IMR-90 (cell line): ENCODE data around the gene FAM83E. TPM values are rescaled to one million over a fixed set of nuclear protein-coding genes. Genes with fewer than 3 reads are reported as not detected.

ENCODE experiments used
- ATAC-seq: fragments of 200-7000 bp; cut with Tn5 transposase; 2 replicates; pipeline ENCODE4 v1.9.1; 2020; ENCODE audit warnings: low read depth, mild to moderate bottlenecking, moderate library complexity
- BruUV-seq: library from RNA; stranded (reverse); fragments of 400-500 nt; replicated peaks from 2 replicates; lab custom pipeline; 2021; lab: Mats Ljungman, UMichigan
- CTCF ChIA-PET: fragments of 300-600 bp; formaldehyde crosslinking; extraction: SDS; loops from one replicate; lab custom pipeline; 2021; ENCODE audit warnings: antibody characterized with exemption; lab: Yijun Ruan, JAX
- POLR2A ChIA-PET: fragments of 300-600 bp; sonication (Branson Sonifier 250); formaldehyde crosslinking; loops from one replicate; lab custom pipeline; 2022; ENCODE audit warnings: antibody characterized with exemption; ENCODE audit not compliant: unreplicated experiment; lab: Charles Lee
- DNase-seq: peaks from one replicate; pipeline ENCODE4 v3.0.0; 2013
- H2AFZ ChIP-seq: replicated peaks from 2 replicates; pipeline ENCODE3; 2013; ENCODE audit warnings: low read length, mild to moderate bottlenecking; ENCODE audit not compliant: poor library complexity
- H2AK5ac ChIP-seq: 2 replicates; pipeline ENCODE4 v1.6.1; 2013; ENCODE audit warnings: low read depth, low read length, inconsistent platforms
- H2AK9ac ChIP-seq: replicated peaks from 2 replicates; pipeline ENCODE3; 2013; ENCODE audit warnings: mild to moderate bottlenecking, low read depth, low read length, moderate library complexity; ENCODE audit not compliant: poor library complexity
- H2BK120ac ChIP-seq: 2 replicates; pipeline ENCODE4 v1.6.1; 2013; ENCODE audit warnings: low read depth, low read length, inconsistent platforms
- H2BK15ac ChIP-seq: 3 replicates; pipeline ENCODE4 v1.6.1; 2013; ENCODE audit warnings: low read depth, low read length, inconsistent platforms
- H2BK20ac ChIP-seq: 2 replicates; pipeline ENCODE4 v1.6.1; 2013; ENCODE audit warnings: low read depth, mild to moderate bottlenecking, inconsistent platforms, low read length, moderate library complexity
- H2BK5ac ChIP-seq: 2 replicates; pipeline ENCODE4 v1.6.1; 2013; ENCODE audit warnings: mild to moderate bottlenecking, low read depth, low read length, inconsistent platforms; ENCODE audit not compliant: poor library complexity, severe bottlenecking
- H3K14ac ChIP-seq: replicated peaks from 2 replicates; pipeline ENCODE4 v1.6.1; 2013; ENCODE audit warnings: low read depth, low read length, inconsistent platforms
- H3K18ac ChIP-seq: 2 replicates; pipeline ENCODE4 v1.6.1; 2013; ENCODE audit warnings: low read depth, low read length, control low read depth
- H3K23ac ChIP-seq: 2 replicates; pipeline ENCODE4 v1.6.1; 2013; ENCODE audit warnings: low read depth, low read length, inconsistent platforms
- H3K27ac ChIP-seq: 2 replicates; pipeline ENCODE4 v1.5.1; 2013; ENCODE audit warnings: mild to moderate bottlenecking, control low read depth, low read length; ENCODE audit not compliant: insufficient read depth
- H3K27me3 ChIP-seq: 2 replicates; pipeline ENCODE4 v1.6.1; 2013; ENCODE audit warnings: low read length; ENCODE audit not compliant: control insufficient read depth, insufficient read depth
- H3K36me3 ChIP-seq: 2 replicates; pipeline ENCODE4 v1.6.1; 2013; ENCODE audit warnings: low read length, mixed read lengths; ENCODE audit not compliant: control insufficient read depth, insufficient read depth
- H3K4ac ChIP-seq: 2 replicates; pipeline ENCODE4 v1.6.1; 2013; ENCODE audit warnings: low read depth, low read length, inconsistent platforms
- H3K4me1 ChIP-seq: 2 replicates; pipeline ENCODE4 v1.6.1; 2013; ENCODE audit warnings: low read length, mixed read lengths; ENCODE audit not compliant: control insufficient read depth, insufficient read depth
- H3K4me2 ChIP-seq: 2 replicates; pipeline ENCODE4 v1.6.1; 2013; ENCODE audit warnings: low read depth, mild to moderate bottlenecking, control low read depth, low read length, moderate library complexity
- H3K4me3 ChIP-seq: 2 replicates; pipeline ENCODE4 v1.5.1; 2013; ENCODE audit warnings: low read depth, mild to moderate bottlenecking, control low read depth, low read length, moderate library complexity; ENCODE audit not compliant: insufficient read depth
- H3K56ac ChIP-seq: 2 replicates; pipeline ENCODE4 v1.6.1; 2013; ENCODE audit warnings: low read length, inconsistent platforms; ENCODE audit not compliant: insufficient read depth; ENCODE audit errors: extremely low read depth
- H3K79me1 ChIP-seq, 2 experiments: 2 replicates each; pipeline ENCODE4 v1.6.1; 2013; ENCODE audit warnings: low read length in 2 of 2, inconsistent platforms in 1 of 2, low read depth in 1 of 2
- H3K9ac ChIP-seq: 2 replicates; pipeline ENCODE4 v1.6.1; 2013; ENCODE audit warnings: low read depth, low read length, control low read depth
- H3K9me1 ChIP-seq: 2 replicates; pipeline ENCODE4 v1.6.1; 2013; ENCODE audit warnings: low read length, inconsistent platforms; ENCODE audit not compliant: insufficient read depth
- H3K9me3 ChIP-seq: 2 replicates; pipeline ENCODE4 v1.6.1; 2013; ENCODE audit warnings: low read length; ENCODE audit not compliant: control insufficient read depth, insufficient read depth
- H4K20me1 ChIP-seq: 2 replicates; pipeline ENCODE4 v1.6.1; 2013; ENCODE audit warnings: low read length, inconsistent platforms; ENCODE audit not compliant: insufficient read depth
- H4K5ac ChIP-seq: 2 replicates; pipeline ENCODE4 v1.6.1; 2013; ENCODE audit warnings: mild to moderate bottlenecking, low read depth, low read length, control low read depth
- H4K8ac ChIP-seq, 2 experiments: 2 replicates each; pipeline ENCODE4 v1.6.1; 2013; ENCODE audit warnings: low read depth in 2 of 2, low read length in 2 of 2, control low read depth in 1 of 2, inconsistent platforms in 1 of 2
- H4K91ac ChIP-seq: 2 replicates; pipeline ENCODE4 v1.6.1; 2013; ENCODE audit warnings: low read depth, low read length, inconsistent platforms; ENCODE audit not compliant: insufficient read depth
- CEBPB ChIP-seq: IDR thresholded peaks from 2 replicates; pipeline ENCODE4 v1.6.1; 2012; ENCODE audit warnings: low read depth, low read length, improper control_type of control experiment
- MAFK ChIP-seq: IDR thresholded peaks from 2 replicates; pipeline ENCODE4 v1.6.1; 2012; ENCODE audit warnings: low read depth, low read length, improper control_type of control experiment
- NFE2L2 ChIP-seq: fragments of 150-350 bp; IDR thresholded peaks from 2 replicates; pipeline ENCODE4 v1.6.1; 2016; ENCODE audit warnings: low read depth, mild to moderate bottlenecking, low read length
- WGBS, 2 experiments: methylation state at CpG; one replicate each; pipeline versions ENCODE4 v1.1.5 to v1.1.7; 2013; ENCODE audit warnings: missing lambda C conversion rate in 2 of 2; ENCODE audit not compliant: insufficient read length in 1 of 2; ENCODE audit errors: extremely low coverage in 2 of 2; 5-methylcytosine and 5-hydroxymethylcytosine counted together
- dilution Hi-C: fragments of 300-500 bp; cut with HindIII; formaldehyde crosslinking; loops from one replicate; pipeline ENCODE4 v1.14.3; 2018; ENCODE audit warnings: low sequenced_read_pairs; ENCODE audit not compliant: unreplicated experiment
- in situ Hi-C: fragments of 300-500 bp; cut with MboI; formaldehyde crosslinking; loops from 3 replicates; pipeline ENCODE4 v1.14.3; 2019; ENCODE audit warnings: low sequenced_read_pairs, inconsistent platforms, mixed read lengths
- intact Hi-C: fragments of 100-400 bp; cut with micrococcal nuclease; formaldehyde crosslinking; loops from 2 replicates; pipeline ENCODE4 v1.10.0; 2022
- polyA plus RNA-seq, 3 experiments: library from polyadenylated mRNA; depleted of rRNA; stranded (reverse); fragments of >200 nt; gene quantifications; 2 replicates each; pipeline ENCODE4 v1.2.3, GENCODE V29; 2012; ENCODE audit warnings: low replicate concordance in 1 of 3
- total RNA-seq: library from RNA; depleted of rRNA; stranded (reverse); fragments of >200 nt; gene quantifications from 2 replicates; pipeline ENCODE4 v1.2.3, GENCODE V29; 2012
- TF ChIP-seq, protein P1 (sequence below): conservative IDR thresholded peaks from 2 replicates; pipeline ENCODE4 v1.5.1; 2012; ENCODE audit warnings: mild to moderate bottlenecking, low read depth, low read length, improper control_type of control experiment

The FAM83E gene
- total and polyA plus RNA-seq, 2 of the 4 experiments (the other 2 are of a cell fraction), result 0.05 to 0.36 TPM

GRCh38 chr19:48613024-48613851 lies 1.6 kb downstream of the FAM83E start (continued):
- no peak for TF ChIP-seq CEBPB

GRCh38 chr19:48611872-48612271 lies 3.0 kb downstream of the FAM83E start:
- H3K9me1 ChIP-seq, result no peaks in the 10 kb centered on the region
- H2BK20ac ChIP-seq, result no peak overlapping the region
- ChIA-PET CTCF (no interaction called here), POLR2A (no interaction called here)
- no peak overlapping the region for H3K18ac ChIP-seq
- no peak for ATAC-seq
- dilution Hi-C loops (no loop called here), in situ Hi-C loops (no loop called here), intact Hi-C loops (no loop called here)
- BruUV-seq, result no TSS peak
- H2BK5ac ChIP-seq, result no peak overlapping the region
- 88% methylated on average over 13 of the region's 14 CpGs; no CpG with 5 or more reads in 1 of the 2 experiments for WGBS, 2 experiments
- H3K4ac ChIP-seq, result no peak overlapping the region
- H3K4me3 ChIP-seq, result no peak overlapping the region
- no peak overlapping the region for H2BK15ac ChIP-seq
- H3K23ac ChIP-seq, result no peak overlapping the region
- TF ChIP-seq NFE2L2 (no peak), MAFK (peak; percentile 37)
- TF ChIP-seq, protein P1, sequence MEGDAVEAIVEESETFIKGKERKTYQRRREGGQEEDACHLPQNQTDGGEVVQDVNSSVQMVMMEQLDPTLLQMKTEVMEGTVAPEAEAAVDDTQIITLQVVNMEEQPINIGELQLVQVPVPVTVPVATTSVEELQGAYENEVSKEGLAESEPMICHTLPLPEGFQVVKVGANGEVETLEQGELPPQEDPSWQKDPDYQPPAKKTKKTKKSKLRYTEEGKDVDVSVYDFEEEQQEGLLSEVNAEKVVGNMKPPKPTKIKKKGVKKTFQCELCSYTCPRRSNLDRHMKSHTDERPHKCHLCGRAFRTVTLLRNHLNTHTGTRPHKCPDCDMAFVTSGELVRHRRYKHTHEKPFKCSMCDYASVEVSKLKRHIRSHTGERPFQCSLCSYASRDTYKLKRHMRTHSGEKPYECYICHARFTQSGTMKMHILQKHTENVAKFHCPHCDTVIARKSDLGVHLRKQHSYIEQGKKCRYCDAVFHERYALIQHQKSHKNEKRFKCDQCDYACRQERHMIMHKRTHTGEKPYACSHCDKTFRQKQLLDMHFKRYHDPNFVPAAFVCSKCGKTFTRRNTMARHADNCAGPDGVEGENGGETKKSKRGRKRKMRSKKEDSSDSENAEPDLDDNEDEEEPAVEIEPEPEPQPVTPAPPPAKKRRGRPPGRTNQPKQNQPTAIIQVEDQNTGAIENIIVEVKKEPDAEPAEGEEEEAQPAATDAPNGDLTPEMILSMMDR, result no peak
- no peak overlapping the region for H3K27ac ChIP-seq
- no peak overlapping the region for H3K4me2 ChIP-seq
- no peak for DNase-seq
- H2AFZ ChIP-seq, result peak overlapping the region; percentile 32
- H4K20me1 ChIP-seq, result peaks cover 33% of the 10 kb centered on the region
- peaks cover 21% of the 10 kb centered on the region for H3K36me3 ChIP-seq
- H2AK9ac ChIP-seq, result no peak overlapping the region
- no peak overlapping the region for H3K14ac ChIP-seq
- H4K8ac ChIP-seq, result no peak overlapping the region
- peaks cover 8 to 19% of the 10 kb centered on the region in 2 experiments; a peak in 3 of 4 replicates for H3K79me1 ChIP-seq
- H3K9ac ChIP-seq, result no peak overlapping the region
- H4K91ac ChIP-seq, result no peak overlapping the region
- H2BK120ac ChIP-seq, result no peak overlapping the region
- no peaks in the 10 kb centered on the region for H3K27me3 ChIP-seq
- H2AK5ac ChIP-seq, result no peak overlapping the region; the same call in 1 of the 2 replicates
- no peak overlapping the region for H3K56ac ChIP-seq
- no peaks in the 10 kb centered on the region; the same call in 1 of the 2 replicates for H3K4me1 ChIP-seq
- no peaks in the 10 kb centered on the region for H3K9me3 ChIP-seq
- no peak overlapping the region for H4K5ac ChIP-seq
